ENCODE measurements around the gene TMEM40. TPM values are rescaled to one million over a fixed set of nuclear protein-coding genes. Genes with fewer than 3 reads are reported as not detected.

The TMEM40 gene
- total and polyA plus RNA-seq, 2 experiments from 2014 or later = 0.14 to 0.48 TPM

- TF ChIP-seq CTCF (conservative IDR thresholded peaks at IDR 0.05; ENCODE audit: low read depth in 2 of 2) (no peak), JUNB (IDR thresholded peaks at IDR 0.05; ENCODE audit: unreplicated experiment) (no peak), EZH2phosphoT487 (IDR thresholded peaks at IDR 0.05; ENCODE audit: unreplicated experiment) (no peak), REST (IDR thresholded peaks at IDR 0.05; ENCODE audit: unreplicated experiment) (no peak)
Measured at GRCh38 chr3:12750658-12751071, 8.4 kb downstream of the TMEM40 start (continued).

- Mint-ChIP-seq H3K4me3 (no peak overlapping the region), H3K27me3 (ENCODE audit: insufficient read depth, low read depth, poor library complexity) (peaks cover 5% of the 10 kb centered on the region), H3K9me3 (no peaks in the 10 kb centered on the region), H3K4me1 (peaks cover 2% of the 10 kb centered on the region; the same call in 1 of the 3 replicates), H3K27ac (no peak overlapping the region; the same call in 1 of the 2 replicates), H3K36me3 (ENCODE audit: low read depth) (no peaks in the 10 kb centered on the region)
- ATAC-seq = no peak
- no peaks in the 10 kb centered on the region for H3F3A ChIP-seq (replicated peaks; ENCODE audit: low read depth)
- no peaks in the 10 kb centered on the region for H4K20me1 ChIP-seq (replicated peaks; ENCODE audit: insufficient read depth)
- no peak for DNase-seq (ENCODE audit: low spot score)
- peak overlapping the region; percentile 83 for H2AFZ ChIP-seq
- H3K9me2 ChIP-seq (ENCODE audit: insufficient read depth) = no peaks in the 10 kb centered on the region
- H3K27ac ChIP-seq (ENCODE audit: low read depth) = no peak overlapping the region
- no peak overlapping the region for H3K4me2 ChIP-seq
- no peak for TF ChIP-seq CREB1 (CRISPR knock-in tag; IDR thresholded peaks at IDR 0.05; ENCODE audit: low read depth)
- TF ChIP-seq ZNF114 (CRISPR knock-in tag; IDR thresholded peaks at IDR 0.05) = no peak
- TF ChIP-seq ETS1 (IDR thresholded peaks at IDR 0.05) = no peak
- TF ChIP-seq STAT1 (IDR thresholded peaks at IDR 0.05; ENCODE audit: unreplicated experiment) = no peak
- no peak for TF ChIP-seq NANOG (IDR thresholded peaks at IDR 0.05; ENCODE audit: borderline replicate concordance)
- no peaks in the 10 kb centered on the region for H3K4me1 ChIP-seq (ENCODE audit: insufficient read depth)
- no peaks in the 10 kb centered on the region for H3K79me2 ChIP-seq (replicated peaks; ENCODE audit: insufficient read depth)
- no peak overlapping the region for H3K4me3 ChIP-seq
- H3K36me3 ChIP-seq (ENCODE audit: insufficient read depth) = no peaks in the 10 kb centered on the region
- no peaks in the 10 kb centered on the region for H3K27me3 ChIP-seq (ENCODE audit: insufficient read depth)
Measured at GRCh38 chr3:12750223-12750622, 8.8 kb downstream of the TMEM40 start.

Data from GM23338 (cell line).